Fibroblast of skin of right biceps (primary cell): Measurements from ENCODE around the gene KMT2C.

ENCODE experiments used
- DNase-seq: peaks from one replicate; pipeline ENCODE4 v3.0.0-alpha.2; 2013

KMT2C gene

DNA sequence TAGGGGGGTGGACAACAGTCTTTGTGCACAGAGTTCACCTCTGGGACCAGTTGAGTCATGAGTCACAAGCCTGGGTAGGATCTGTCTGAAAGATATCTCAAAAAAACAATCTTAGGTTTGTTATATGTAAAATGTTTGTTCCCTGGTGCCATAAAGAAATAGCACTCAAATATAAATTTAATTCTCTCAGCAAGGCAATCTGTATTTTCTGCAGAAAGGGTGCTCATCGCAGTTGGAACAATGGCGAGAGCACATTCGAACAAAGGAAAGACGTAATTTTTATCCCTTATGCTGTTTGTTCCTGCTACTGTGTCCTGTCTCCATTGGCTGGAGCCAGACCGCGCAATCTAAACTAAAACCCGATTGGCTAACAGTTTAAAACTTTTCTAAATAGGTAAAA, 346.6 kb downstream of the KMT2C start:
- DNase-seq, result no peak

DNA sequence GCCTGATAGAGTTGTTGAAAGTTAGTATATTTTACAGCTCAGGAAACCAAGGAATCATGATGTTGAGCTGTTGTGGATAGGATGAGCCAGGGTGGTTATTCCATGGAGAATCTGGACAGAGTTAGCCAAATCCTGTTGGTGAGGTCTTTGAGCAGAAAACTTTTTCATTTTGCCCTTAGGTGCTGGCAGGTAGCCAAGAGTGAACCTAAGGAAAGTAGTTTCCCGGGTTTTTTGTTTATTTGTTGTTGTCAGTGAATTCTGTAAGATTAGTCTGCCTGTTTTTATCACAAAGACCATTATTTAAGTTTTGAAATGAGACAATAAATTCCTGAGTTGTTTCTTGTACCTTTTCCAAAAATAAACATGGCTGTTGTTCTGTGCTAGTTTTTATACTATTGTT, 349.3 kb downstream of the KMT2C start:
- DNase-seq, result no peak

DNA sequence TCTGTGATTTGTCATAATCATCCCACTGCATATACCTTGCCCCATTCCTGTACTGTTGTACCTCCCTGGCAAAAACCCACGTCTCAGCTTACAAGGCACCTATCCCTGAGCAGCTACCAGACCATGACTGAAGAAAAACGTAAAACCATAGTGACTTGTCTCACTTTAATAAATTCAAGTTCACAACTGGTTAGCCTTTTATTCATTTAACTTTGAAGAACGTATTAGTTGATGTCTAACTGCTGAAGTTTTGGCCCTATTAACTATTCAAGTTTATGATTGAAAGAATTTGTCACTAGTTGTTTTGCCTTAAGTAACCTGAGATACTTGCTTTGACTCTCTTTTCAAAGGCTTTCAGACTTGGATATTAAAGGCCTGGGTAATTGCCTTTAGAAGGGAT, 350.7 kb downstream of the KMT2C start:
- no peak for DNase-seq
